Panc1 (cell line): ENCODE measurements around the gene CIITA.

ENCODE experiments used
- CTCF ChIP-seq: fragments of 450-650 bp; IDR thresholded peaks from 2 replicates; pipeline ENCODE4 v1.5.1; 2017; ENCODE audit warnings: mild to moderate bottlenecking
- POLR2AphosphoS5 ChIP-seq: IDR thresholded peaks from 2 replicates; pipeline ENCODE4 v1.6.1; 2012; ENCODE audit warnings: mild to moderate bottlenecking, low read depth, low read length, moderate library complexity
- REST ChIP-seq, 2 experiments: IDR thresholded peaks; 2 replicates each; pipeline ENCODE4 v1.6.1; 2011 to 2012; ENCODE audit warnings: low read depth in 2 of 2, control low read depth in 1 of 2, low read length in 1 of 2, mild to moderate bottlenecking in 1 of 2, moderate library complexity in 1 of 2; ENCODE audit not compliant: insufficient read depth in 1 of 2
- SIN3A ChIP-seq: IDR thresholded peaks from 2 replicates; pipeline ENCODE4 v1.6.1; 2012; ENCODE audit warnings: low read depth, mild to moderate bottlenecking, low read length, moderate library complexity, borderline replicate concordance; ENCODE audit not compliant: insufficient read depth
- TCF7L2 ChIP-seq: IDR thresholded peaks from 2 replicates; pipeline ENCODE4 v1.6.1; 2011; ENCODE audit warnings: mild to moderate bottlenecking, low read depth, low read length, inconsistent platforms

GRCh38 chr16:10939649-10940234 is 62.7 kb downstream of the CIITA start:
- TF ChIP-seq CTCF (no peak), POLR2AphosphoS5 (no peak), REST (IDR thresholded peaks at IDR 0.05; ENCODE audit: insufficient read depth in 1 of 2, low read depth in 2 of 2, low read length in 1 of 2) (no peak), SIN3A (no peak), TCF7L2 (no peak)
